GM19043 (cell line): Measurements from ENCODE around the gene PIGBOS1.

Experiments used
- ATAC-seq: cut with Tn5 transposase; IDR thresholded peaks from one replicate; pipeline ENCODE4 v1.9.1; 2021; ENCODE audit warnings: low read depth; ENCODE audit not compliant: unreplicated experiment

The PIGBOS1 gene

DNA sequence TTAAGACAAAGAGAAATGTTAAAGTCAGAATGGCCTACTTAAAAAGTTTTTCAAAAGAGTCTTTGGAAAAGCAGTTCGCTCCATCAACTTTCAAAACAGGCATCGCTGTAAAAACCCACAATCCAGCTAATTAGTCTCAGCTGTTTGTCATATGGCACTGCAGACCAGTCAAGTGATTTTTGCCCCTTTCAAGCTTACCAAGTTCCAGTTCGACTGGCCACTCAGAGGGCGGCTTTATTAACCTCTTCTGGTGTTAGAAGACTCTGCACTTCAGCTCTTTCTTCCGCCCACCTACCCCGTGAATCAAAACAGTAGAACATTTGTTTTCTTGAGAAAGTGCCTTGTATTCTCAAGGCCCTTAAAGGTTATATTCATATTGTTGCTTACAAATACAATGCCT is 48.6 kb downstream of the PIGBOS1 start:
- no peak for ATAC-seq

DNA sequence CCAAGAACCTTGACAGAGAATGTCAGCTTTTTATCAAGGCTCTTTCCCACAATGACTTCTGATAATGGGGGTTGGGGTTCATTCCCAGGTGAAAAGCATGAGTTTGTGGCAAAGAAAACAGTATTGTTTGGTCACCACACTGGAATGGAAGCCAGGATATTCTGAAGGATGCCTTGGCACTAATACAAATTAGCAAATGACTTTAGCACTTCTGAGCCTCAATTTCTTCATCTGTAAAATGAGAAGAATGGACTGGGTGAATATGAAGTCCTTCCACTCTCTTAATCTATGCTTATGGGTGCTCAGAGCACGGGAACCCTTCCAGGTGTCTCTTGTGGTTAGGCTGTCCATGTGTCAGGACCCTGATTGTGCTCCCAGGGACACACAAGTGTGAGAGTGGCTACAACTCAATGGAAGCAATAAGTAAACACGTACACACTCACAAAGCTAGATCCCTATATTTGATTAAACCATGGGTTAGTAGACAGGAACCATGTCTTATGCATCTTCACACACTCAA is 50.7 kb downstream of the PIGBOS1 start:
- ATAC-seq = no peak

GRCh38 chr15:55267401-55268175 is 51.3 kb downstream of the PIGBOS1 start:
- peak; percentile 92 for ATAC-seq
